GM12878 (cell line): ENCODE results near the gene SLC35E3. TPM values are rescaled to one million over a fixed set of nuclear protein-coding genes. Genes with fewer than 3 reads are reported as not detected.

Experiments used
- ATF7 ChIP-seq: fragments of 450-650 bp; IDR thresholded peaks from 2 replicates; pipeline ENCODE4 v1.6.1; 2016; ENCODE audit warnings: low read depth, mild to moderate bottlenecking
- BCL11A ChIP-seq: IDR thresholded peaks from 2 replicates; pipeline ENCODE4 v1.6.1; 2011; ENCODE audit warnings: low read depth, low read length
- CBX5 ChIP-seq: sonication (generic); IDR thresholded peaks from 2 replicates; pipeline ENCODE4 v1.6.1; 2016; ENCODE audit warnings: low read depth, moderate library complexity, mild to moderate bottlenecking, inconsistent platforms
- ETV6 ChIP-seq, 2 experiments: fragments of 450-650 bp in 1 of 2; IDR thresholded peaks in 1 of 2; conservative IDR thresholded peaks in 1 of 2; 2 replicates each; pipeline ENCODE4 v1.6.1; 2014; ENCODE audit warnings: antibody characterized with exemption in 1 of 2, borderline replicate concordance in 1 of 2, low read depth in 1 of 2, mild to moderate bottlenecking in 1 of 2, moderate library complexity in 1 of 2
- FOXK2 ChIP-seq: fragments of 450-650 bp; IDR thresholded peaks from 2 replicates; pipeline ENCODE4 v1.6.1; 2017; ENCODE audit warnings: mild to moderate bottlenecking, moderate library complexity
- IRF3 ChIP-seq: fragments of 450-650 bp; IDR thresholded peaks from 2 replicates; pipeline ENCODE4 v1.6.1; 2014; ENCODE audit warnings: mild to moderate bottlenecking
- KDM1A ChIP-seq: fragments of 200-600 bp; sonication (generic); IDR thresholded peaks from 2 replicates; pipeline ENCODE4 v1.6.1; 2016; ENCODE audit warnings: borderline replicate concordance
- MEF2A ChIP-seq: IDR thresholded peaks from 2 replicates; pipeline ENCODE4 v1.6.1; 2011; ENCODE audit warnings: low read depth, mild to moderate bottlenecking, low read length, moderate library complexity; ENCODE audit not compliant: insufficient read depth
- MTA2 ChIP-seq: fragments of 450-650 bp; IDR thresholded peaks from 2 replicates; pipeline ENCODE4 v1.6.1; 2016; ENCODE audit warnings: low read depth, mild to moderate bottlenecking, moderate library complexity
- polyA plus RNA-seq, 11 experiments: library from polyadenylated mRNA; depleted of rRNA in 4 of 11; unstranded in 6 of 11; stranded (reverse) in 5 of 11; fragments of >200 nt; fragmentation: Nextera tagmentation in 4 of 11; fragmentation: Illumina TruSeq in 1 of 11; extraction: Ambion mirVana in 4 of 11; extraction: Trizol in 1 of 11; gene quantifications; 1 replicate in 1 of 11; 2 replicates in 10 of 11; pipeline versions ENCODE4 v1.2.1 to v1.2.3, GENCODE V29; 2011 to 2016; ENCODE audit warnings: inconsistent platforms in 2 of 11, missing spikeins in 2 of 11, low read depth in 1 of 11
- total RNA-seq, 4 experiments: library from RNA; depleted of rRNA in 3 of 4; stranded (reverse); fragments of >200 nt in 3 of 4; fragmentation: Illumina TruSeq in 1 of 4; extraction: Trizol in 1 of 4; gene quantifications; 2 replicates each; pipeline versions ENCODE4 v1.2.1 to v1.2.3, GENCODE V29; 2013 to 2021
- TF ChIP-seq, protein P1 (sequence below): IDR thresholded peaks from 2 replicates; pipeline ENCODE4 v1.6.1; 2012; ENCODE audit warnings: mild to moderate bottlenecking, low read depth, low read length

SLC35E3 gene
- total and polyA plus RNA-seq, 10 of the 15 experiments (the other 5 are each of a cell fraction or from before 2014, with no cell fraction given): 3.6 to 19.8 (median 6.1) TPM

DNA sequence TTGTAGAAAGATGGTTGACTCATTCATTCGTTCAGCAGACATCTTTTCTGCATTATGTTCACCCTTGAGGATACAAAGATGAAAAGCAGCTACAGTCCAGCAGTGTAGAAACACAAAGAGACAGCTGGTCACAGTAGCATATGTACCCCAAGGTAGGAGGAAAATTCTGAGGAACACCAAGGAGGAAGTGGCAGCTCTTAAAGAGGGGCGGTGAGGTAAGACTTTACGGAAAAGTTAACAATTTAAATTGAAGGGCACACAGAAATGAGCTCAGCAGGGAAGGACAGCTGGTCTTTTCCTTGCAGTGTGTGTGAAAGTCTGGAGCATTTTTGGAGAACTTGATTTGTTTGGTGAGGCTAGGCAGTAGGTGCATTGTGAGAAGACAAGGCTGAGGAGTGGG lies 3.5 kb downstream of the SLC35E3 start (continued):
- TF ChIP-seq MEF2A: no peak
- no peak for TF ChIP-seq ATF7
- TF ChIP-seq BCL11A: no peak
- TF ChIP-seq MTA2: no peak
- TF ChIP-seq, protein P1, sequence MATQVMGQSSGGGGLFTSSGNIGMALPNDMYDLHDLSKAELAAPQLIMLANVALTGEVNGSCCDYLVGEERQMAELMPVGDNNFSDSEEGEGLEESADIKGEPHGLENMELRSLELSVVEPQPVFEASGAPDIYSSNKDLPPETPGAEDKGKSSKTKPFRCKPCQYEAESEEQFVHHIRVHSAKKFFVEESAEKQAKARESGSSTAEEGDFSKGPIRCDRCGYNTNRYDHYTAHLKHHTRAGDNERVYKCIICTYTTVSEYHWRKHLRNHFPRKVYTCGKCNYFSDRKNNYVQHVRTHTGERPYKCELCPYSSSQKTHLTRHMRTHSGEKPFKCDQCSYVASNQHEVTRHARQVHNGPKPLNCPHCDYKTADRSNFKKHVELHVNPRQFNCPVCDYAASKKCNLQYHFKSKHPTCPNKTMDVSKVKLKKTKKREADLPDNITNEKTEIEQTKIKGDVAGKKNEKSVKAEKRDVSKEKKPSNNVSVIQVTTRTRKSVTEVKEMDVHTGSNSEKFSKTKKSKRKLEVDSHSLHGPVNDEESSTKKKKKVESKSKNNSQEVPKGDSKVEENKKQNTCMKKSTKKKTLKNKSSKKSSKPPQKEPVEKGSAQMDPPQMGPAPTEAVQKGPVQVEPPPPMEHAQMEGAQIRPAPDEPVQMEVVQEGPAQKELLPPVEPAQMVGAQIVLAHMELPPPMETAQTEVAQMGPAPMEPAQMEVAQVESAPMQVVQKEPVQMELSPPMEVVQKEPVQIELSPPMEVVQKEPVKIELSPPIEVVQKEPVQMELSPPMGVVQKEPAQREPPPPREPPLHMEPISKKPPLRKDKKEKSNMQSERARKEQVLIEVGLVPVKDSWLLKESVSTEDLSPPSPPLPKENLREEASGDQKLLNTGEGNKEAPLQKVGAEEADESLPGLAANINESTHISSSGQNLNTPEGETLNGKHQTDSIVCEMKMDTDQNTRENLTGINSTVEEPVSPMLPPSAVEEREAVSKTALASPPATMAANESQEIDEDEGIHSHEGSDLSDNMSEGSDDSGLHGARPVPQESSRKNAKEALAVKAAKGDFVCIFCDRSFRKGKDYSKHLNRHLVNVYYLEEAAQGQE: no peak
- TF ChIP-seq IRF3: no peak
- TF ChIP-seq CBX5: no peak
- no peak for TF ChIP-seq FOXK2
- no peak for TF ChIP-seq KDM1A
- TF ChIP-seq ETV6 (conservative IDR thresholded peaks at IDR 0.05 in 1 of 2, IDR thresholded peaks at IDR 0.05 in 1 of 2; ENCODE audit: borderline replicate concordance in 1 of 2, low read depth in 1 of 2): no peak
